Right ventricle myocardium superior (tissue), 1 donor: ENCODE measurements around the gene PHACTR1. TPM values are rescaled to one million over a fixed set of nuclear protein-coding genes. Genes with fewer than 3 reads are reported as not detected.

ENCODE experiments used
- ATAC-seq: fragments of 200-7000 bp; cut with Tn5 transposase; one replicate; pipeline ENCODE4 v1.9.1; 2020; ENCODE audit warnings: mild to moderate bottlenecking; ENCODE audit not compliant: poor library complexity
- DNase-seq: peaks from one replicate; pipeline ENCODE4 v3.0.0-alpha.2; 2020
- intact Hi-C: fragments of 100-400 bp; cut with DNase I; formaldehyde crosslinking; loops from one replicate; pipeline ENCODE4 v1.11.2; 2022
- total RNA-seq: library from RNA; stranded (reverse); fragmentation: NEBNext Ultra II Directional; extraction: Animal tissue kit (Norgen Biotek cat#: 25700); gene quantifications from one replicate; pipeline ENCODE4 v1.2.1, GENCODE V29; 2021
- donor health status: DM: no; HTN: yes; CAD: no; lungs with severe emphysema.

PHACTR1 gene
- total RNA-seq, 1 donor from 2014 or later: 114 TPM

GRCh38 chr6:12882761-12883290 lies 166.3 kb downstream of the PHACTR1 start:
- no peak for ATAC-seq
- DNase-seq: no peak
- intact Hi-C loops: no loop called here

DNA sequence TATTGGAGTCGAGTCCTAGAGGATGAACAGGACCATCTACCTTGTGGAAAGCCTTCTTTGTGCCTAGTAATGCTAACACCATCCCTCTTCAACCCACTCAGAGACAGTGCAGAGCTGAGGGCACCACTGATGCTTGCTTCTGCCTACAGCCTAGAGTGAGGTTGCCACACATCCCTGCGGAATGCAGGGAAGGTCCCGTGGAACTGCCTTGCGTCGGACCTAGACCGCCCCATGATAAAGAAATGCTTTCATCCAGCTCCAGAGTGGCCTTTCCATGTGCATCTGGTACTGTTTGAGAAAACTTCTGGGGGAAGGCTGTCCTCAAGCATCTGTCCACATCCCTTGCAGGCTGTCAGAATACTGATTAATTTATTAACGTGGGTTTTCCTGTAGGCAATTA lies 168.4 kb downstream of the PHACTR1 start:
- ATAC-seq (no peak), DNase-seq (no peak)
- intact Hi-C loops: no loop called here

- intact Hi-C loops: no loop called here
- ATAC-seq: peak; percentile 62
These were observed 170.6 kb downstream of the PHACTR1 start for GRCh38 chr6:12886961-12887775.

GRCh38 chr6:12890171-12890790 lies 173.7 kb downstream of the PHACTR1 start:
- intact Hi-C loops: loop anchor here (10.0 kb wide), 1 partner anchor 255 kb away; no protein-coding TSS in a partner anchor
- DNase-seq (no peak), ATAC-seq (no peak)

More at GRCh38 chr6:12886961-12887775, 170.6 kb downstream of the PHACTR1 start:
- no peak for DNase-seq

- ATAC-seq: no peak
- intact Hi-C loops: loop anchor here (10.0 kb wide), 1 partner anchor 257 kb away; no protein-coding TSS in a partner anchor
- no peak for DNase-seq
These were observed 175.0 kb downstream of the PHACTR1 start for GRCh38 chr6:12891595-12891994.

DNA sequence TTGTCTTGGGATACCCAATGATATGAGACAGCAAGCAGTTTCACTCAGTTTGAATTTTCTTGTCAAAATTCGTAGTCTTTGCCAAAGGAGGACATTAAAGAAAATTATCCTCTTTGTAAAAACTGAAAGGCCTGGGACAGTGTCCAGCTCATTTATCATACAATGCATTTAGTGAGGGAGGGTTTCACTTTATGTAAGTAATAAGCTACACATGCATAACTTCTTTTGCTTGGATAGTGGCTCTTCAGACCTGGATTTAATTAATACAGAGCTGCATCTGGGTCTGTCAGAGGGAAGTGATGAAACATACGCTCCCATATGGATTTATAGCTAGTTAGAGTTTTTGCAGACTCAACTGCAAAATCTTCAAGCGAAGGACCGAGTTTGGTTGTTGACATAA lies 175.6 kb downstream of the PHACTR1 start:
- no peak for DNase-seq
- intact Hi-C loops: loop anchor here (10.0 kb wide), 1 partner anchor 257 kb away; no protein-coding TSS in a partner anchor
- no peak for ATAC-seq

GRCh38 chr6:12893036-12893435 lies 176.5 kb downstream of the PHACTR1 start:
- no peak for DNase-seq
- intact Hi-C loops: loop anchor here (10.0 kb wide), 1 partner anchor 258 kb away; no protein-coding TSS in a partner anchor
- ATAC-seq: no peak

- ATAC-seq (peak; percentile 70), DNase-seq (no peak)
- intact Hi-C loops: loop anchor here (10.0 kb wide), 1 partner anchor 261 kb away; no protein-coding TSS in a partner anchor
These were observed 179.2 kb downstream of the PHACTR1 start for GRCh38 chr6:12895721-12896120.

DNA sequence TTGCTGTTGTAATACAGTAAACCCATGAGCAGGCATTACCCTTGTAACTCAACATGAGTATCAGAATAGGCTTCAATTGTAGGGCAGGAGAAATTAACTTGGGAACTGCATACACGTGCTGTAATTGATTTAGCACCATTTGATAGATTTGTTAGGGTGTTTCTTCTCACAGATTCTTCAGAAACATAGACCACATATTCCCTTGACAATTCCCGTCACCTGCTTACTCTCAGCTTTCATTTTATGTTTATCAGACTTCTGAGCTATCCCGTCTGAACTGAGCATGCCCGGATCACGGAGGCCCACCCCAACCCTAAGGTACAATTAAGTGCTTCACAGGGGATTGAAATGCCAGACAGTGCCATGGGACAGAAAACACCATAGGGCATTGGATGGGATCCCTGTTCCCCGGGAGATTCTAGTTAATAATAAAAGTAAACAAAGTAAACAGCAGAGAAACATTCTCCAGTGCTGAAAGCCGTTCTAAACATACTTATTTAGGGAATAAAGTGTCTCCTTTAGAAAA lies 179.7 kb downstream of the PHACTR1 start:
- intact Hi-C loops: loop anchor here (10.0 kb wide), 1 partner anchor 261 kb away; no protein-coding TSS in a partner anchor

GRCh38 chr6:12898603-12899002 lies 182.0 kb downstream of the PHACTR1 start:
- no peak for ATAC-seq
- intact Hi-C loops: loop anchor here (10.0 kb wide), 1 partner anchor 264 kb away; no protein-coding TSS in a partner anchor
- DNase-seq: no peak

More for the DNA sequence above, 179.7 kb downstream of the PHACTR1 start:
- ATAC-seq (peak; percentile 61), DNase-seq (no peak)

- DNase-seq (no peak), ATAC-seq (no peak)
- intact Hi-C loops: loop anchor here (10.0 kb wide), 1 partner anchor 264 kb away; no protein-coding TSS in a partner anchor
These were observed 182.7 kb downstream of the PHACTR1 start for GRCh38 chr6:12899046-12899833.

GRCh38 chr6:12903246-12903645 lies 186.7 kb downstream of the PHACTR1 start:
- intact Hi-C loops: no loop called here
- ATAC-seq (peak; percentile 63), DNase-seq (no peak)

DNA sequence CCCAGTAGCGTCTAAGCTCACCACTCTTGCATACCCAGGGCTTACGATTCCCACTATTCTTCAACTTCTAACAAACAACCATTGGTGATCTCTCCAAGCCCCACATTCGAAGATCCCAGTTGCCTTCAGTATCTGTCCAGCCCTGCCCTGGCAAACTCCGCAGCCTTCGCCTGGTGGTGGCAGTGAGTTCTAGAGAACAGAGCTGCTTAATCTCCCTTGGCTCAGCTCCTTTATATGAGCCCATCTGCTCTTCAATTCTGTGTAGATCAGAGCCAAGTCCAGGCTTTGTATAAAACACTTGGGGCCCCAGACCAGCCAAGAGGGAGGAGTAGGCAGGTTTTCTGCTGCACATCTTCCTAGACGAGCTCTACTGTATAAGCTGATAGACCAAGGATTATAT lies 193.3 kb downstream of the PHACTR1 start:
- intact Hi-C loops: loop anchor here (10.0 kb wide), 2 partner anchors 105 to 415 kb away; partner anchors contain the start of gene TBC1D7
- ATAC-seq: peak; percentile 78
- DNase-seq: peak; percentile 54

DNA sequence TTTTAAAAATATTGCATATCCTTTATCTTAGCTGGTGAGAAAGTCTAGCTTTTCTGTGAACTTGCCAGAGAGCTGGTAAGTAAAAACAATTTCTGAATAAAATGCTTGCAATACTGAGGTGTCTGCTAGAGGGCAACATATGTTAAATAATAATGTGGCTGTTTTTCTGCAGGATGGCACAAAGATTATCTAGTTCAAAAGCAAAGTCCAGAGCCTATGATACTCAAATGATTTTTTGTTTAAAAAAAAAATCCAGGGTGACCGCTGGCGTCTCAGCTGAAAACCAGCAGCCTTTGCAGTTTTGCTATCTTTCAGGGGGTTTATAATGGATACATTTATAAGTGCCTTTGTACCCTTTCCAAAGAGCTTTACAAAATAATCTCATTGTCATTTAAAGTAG lies 194.9 kb downstream of the PHACTR1 start:
- intact Hi-C loops: loop anchor here (10.0 kb wide), 2 partner anchors 103 to 413 kb away; partner anchors contain the start of gene TBC1D7
- ATAC-seq (peak; percentile 52), DNase-seq (no peak)

DNA sequence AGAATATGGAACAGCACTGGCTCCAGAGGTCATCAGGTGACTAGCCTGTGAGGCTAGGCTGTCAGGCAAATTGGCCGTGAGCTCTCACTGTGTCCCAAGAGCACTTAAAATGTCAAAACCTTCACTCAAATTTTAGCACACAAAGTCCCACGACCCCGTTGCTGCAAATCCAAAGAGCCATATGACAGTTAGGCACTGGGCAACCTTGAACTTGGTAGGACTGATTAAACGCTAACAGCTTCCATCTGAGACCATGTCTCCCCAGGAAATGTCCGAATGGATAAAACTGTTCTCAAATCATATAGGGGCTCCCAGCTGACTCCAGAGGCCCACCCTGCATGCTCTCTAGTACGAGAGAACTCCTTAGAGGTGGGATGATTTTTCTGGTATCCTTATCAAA lies 196.6 kb downstream of the PHACTR1 start:
- ATAC-seq (peak; percentile 45), DNase-seq (no peak)
- intact Hi-C loops: loop anchor here (10.0 kb wide), 2 partner anchors 102 to 412 kb away; partner anchors contain the start of gene TBC1D7

DNA sequence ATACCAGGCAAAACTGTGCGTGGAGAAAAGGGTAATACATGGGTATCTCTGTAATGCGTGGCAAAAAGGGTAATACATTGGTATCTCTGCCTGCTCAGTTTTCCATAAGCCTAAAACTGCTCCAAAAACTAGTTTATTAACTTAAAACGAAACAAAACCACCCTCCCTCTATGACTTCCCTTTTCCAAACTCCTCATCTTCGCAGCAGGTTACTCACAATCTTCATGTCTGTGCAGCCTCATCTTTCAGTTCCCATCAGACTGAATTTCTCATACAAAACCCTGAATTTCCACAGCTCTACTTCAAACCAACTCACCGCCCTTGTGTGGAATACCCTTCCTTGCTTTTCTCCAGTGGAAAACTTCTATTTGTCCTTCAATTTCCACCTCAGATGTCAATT lies 199.4 kb downstream of the PHACTR1 start:
- ATAC-seq (no peak), DNase-seq (no peak)
- intact Hi-C loops: loop anchor here (10.0 kb wide), 2 partner anchors 99 to 409 kb away; partner anchors contain the start of gene TBC1D7

GRCh38 chr6:12916420-12917136 lies 200.0 kb downstream of the PHACTR1 start:
- intact Hi-C loops: loop anchor here (10.0 kb wide), 2 partner anchors 98 to 408 kb away; partner anchors contain the start of gene TBC1D7
- DNase-seq: no peak
- ATAC-seq: no peak
